ENCODE results near the gene SLU7.

GRCh38 chr5:160423099-160423498 is 4.2 kb upstream of the SLU7 start:
- no peak for TF ChIP-seq TAF1 (IDR thresholded peaks at IDR 0.05; ENCODE audit: borderline replicate concordance, insufficient read depth, low read length)
- no peak for TF ChIP-seq POLR2AphosphoS5 (IDR thresholded peaks at IDR 0.05; ENCODE audit: low read depth, low read length)
- no peak for TF ChIP-seq REST (IDR thresholded peaks at IDR 0.05; ENCODE audit: insufficient read depth in 1 of 2, low read depth in 2 of 2, low read length in 2 of 2)
- no peak for TF ChIP-seq FOXP2 (optimal IDR thresholded peaks at IDR 0.05; ENCODE audit: borderline replicate concordance, extremely low read depth, extremely low read length, insufficient read depth)
- TF ChIP-seq SIN3A (IDR thresholded peaks at IDR 0.05; ENCODE audit: borderline replicate concordance, insufficient read depth, low read length): no peak
